NCI-H748 (cell line): ENCODE results near the gene DLG2.
A peak's percentile ranks its signal among the peaks of the same experiment; 100 is the strongest.

Source experiments
- DNase-seq: peaks from one replicate; lab custom pipeline; 2025; ENCODE audit not compliant: unreplicated experiment; lab: John Stamatoyannopoulos, UW

Gene DLG2

GRCh38 chr11:83572581-83573496 lies 2054.3 kb downstream of the DLG2 start:
- no peak for DNase-seq

- no peak for DNase-seq
Observed at GRCh38 chr11:83571302-83571701, 2055.8 kb downstream of the DLG2 start.

GRCh38 chr11:83569134-83569805 lies 2057.9 kb downstream of the DLG2 start:
- DNase-seq: no peak

- DNase-seq: no peak
Observed at GRCh38 chr11:83568516-83568915, 2058.6 kb downstream of the DLG2 start.

GRCh38 chr11:83566950-83567349 lies 2060.2 kb downstream of the DLG2 start:
- no peak for DNase-seq

GRCh38 chr11:83564870-83565269 lies 2062.3 kb downstream of the DLG2 start:
- DNase-seq: no peak

- DNase-seq: no peak
Observed at GRCh38 chr11:83558281-83558680, 2068.9 kb downstream of the DLG2 start.

- no peak for DNase-seq
Observed at GRCh38 chr11:83557653-83558052, 2069.5 kb downstream of the DLG2 start.

- DNase-seq: no peak
Observed at GRCh38 chr11:83554876-83555275, 2072.3 kb downstream of the DLG2 start.

GRCh38 chr11:83549984-83550667 lies 2077.0 kb downstream of the DLG2 start:
- DNase-seq: no peak

- no peak for DNase-seq
Observed at GRCh38 chr11:83546368-83546767, 2080.8 kb downstream of the DLG2 start.

GRCh38 chr11:83545494-83546260 lies 2081.5 kb downstream of the DLG2 start:
- no peak for DNase-seq

GRCh38 chr11:83544846-83545245 lies 2082.3 kb downstream of the DLG2 start:
- no peak for DNase-seq

GRCh38 chr11:83543706-83544439 lies 2083.3 kb downstream of the DLG2 start:
- no peak for DNase-seq

GRCh38 chr11:83542861-83543260 lies 2084.3 kb downstream of the DLG2 start:
- peak; percentile 2 for DNase-seq

GRCh38 chr11:83540728-83541127 lies 2086.4 kb downstream of the DLG2 start:
- DNase-seq: no peak

- DNase-seq: no peak
Observed at GRCh38 chr11:83540112-83540675, 2086.9 kb downstream of the DLG2 start.

- DNase-seq: no peak
Observed at GRCh38 chr11:83538286-83538685, 2088.9 kb downstream of the DLG2 start.

GRCh38 chr11:83537131-83537610 lies 2090.0 kb downstream of the DLG2 start:
- no peak for DNase-seq

GRCh38 chr11:83533166-83533565 lies 2094.0 kb downstream of the DLG2 start:
- no peak for DNase-seq
